ENCODE measurements around the gene PTPN23. TPM values are rescaled to one million over a fixed set of nuclear protein-coding genes. Genes with fewer than 3 reads are reported as not detected.

Gene PTPN23
- total RNA-seq (2013; cell fraction: nucleolus; rRNA removed) = 22.8 and 24.2 TPM in 2 replicates
- total RNA-seq (2014; rRNA removed) (4.1 and 4.4 TPM in 2 replicates), total RNA-seq (2014; rRNA removed; fragmentation: Illumina TruSeq; extraction: Trizol) (3.7 and 4.2 TPM in 2 replicates), total RNA-seq (2021) (25.4 and 28.6 TPM in 2 replicates), polyA plus RNA-seq (2011; rRNA removed) (0.46 and 0.92 TPM in 2 replicates), polyA plus RNA-seq (2014; fragmentation: Illumina TruSeq; extraction: Trizol) (2.0 and 4.8 TPM in 2 replicates), polyA plus RNA-seq (2014; fragmentation: Nextera tagmentation; extraction: Ambion mirVana) (under 1 TPM; 0.44 to 0.68 TPM), polyA plus RNA-seq (2014; rRNA removed) (6.9 and 11.9 TPM in 2 replicates), polyA plus RNA-seq (2016; fragmentation: Nextera tagmentation; extraction: Ambion mirVana) (10 to 100 TPM in 1 of 2 experiments, 1 to 10 TPM in 1; 9.8 to 10.5 TPM), polyA minus RNA-seq (2011; rRNA and poly(A)+ RNA removed) (3.5 and 9.7 TPM in 2 replicates), Bru-seq, nascent RNA (percentile 72 among the genes with signal in this experiment), BruChase-seq, experiment 1, labeled RNA remaining after a 6-hour chase (percentile 72 among the genes with signal in this experiment), BruChase-seq, experiment 2, labeled RNA remaining after a 2-hour chase (percentile 69 among the genes with signal in this experiment)
- polyA plus RNA-seq (2011; ENCODE audit: low read depth) = 7.1 TPM
- polyA plus RNA-seq (2011; cell fraction: cytosol; rRNA removed) = 1.1 and 1.2 TPM in 2 replicates
- polyA plus RNA-seq (2011; cell fraction: nucleus; rRNA removed) = 14.9 and 23.1 TPM in 2 replicates
- polyA plus RNA-seq (2012) = 18.7 and 19.9 TPM in 2 replicates
- polyA minus RNA-seq (2011; cell fraction: cytosol; rRNA and poly(A)+ RNA removed) = 5.1 and 5.3 TPM in 2 replicates
- 12.0 and 20.6 TPM in 2 replicates for polyA minus RNA-seq (2011; cell fraction: nucleus; rRNA and poly(A)+ RNA removed)
- long read RNA-seq, experiment 1, partial matches to known transcripts = 2 of 2 reads
- long read RNA-seq, experiment 1, other reads (novel, unspliced or antisense) = 0 of 2 reads
- long read RNA-seq, experiment 2, partial matches to known transcripts = 2 of 2 reads
- long read RNA-seq, experiment 2, other reads (novel, unspliced or antisense) = 0 of 2 reads

DNA sequence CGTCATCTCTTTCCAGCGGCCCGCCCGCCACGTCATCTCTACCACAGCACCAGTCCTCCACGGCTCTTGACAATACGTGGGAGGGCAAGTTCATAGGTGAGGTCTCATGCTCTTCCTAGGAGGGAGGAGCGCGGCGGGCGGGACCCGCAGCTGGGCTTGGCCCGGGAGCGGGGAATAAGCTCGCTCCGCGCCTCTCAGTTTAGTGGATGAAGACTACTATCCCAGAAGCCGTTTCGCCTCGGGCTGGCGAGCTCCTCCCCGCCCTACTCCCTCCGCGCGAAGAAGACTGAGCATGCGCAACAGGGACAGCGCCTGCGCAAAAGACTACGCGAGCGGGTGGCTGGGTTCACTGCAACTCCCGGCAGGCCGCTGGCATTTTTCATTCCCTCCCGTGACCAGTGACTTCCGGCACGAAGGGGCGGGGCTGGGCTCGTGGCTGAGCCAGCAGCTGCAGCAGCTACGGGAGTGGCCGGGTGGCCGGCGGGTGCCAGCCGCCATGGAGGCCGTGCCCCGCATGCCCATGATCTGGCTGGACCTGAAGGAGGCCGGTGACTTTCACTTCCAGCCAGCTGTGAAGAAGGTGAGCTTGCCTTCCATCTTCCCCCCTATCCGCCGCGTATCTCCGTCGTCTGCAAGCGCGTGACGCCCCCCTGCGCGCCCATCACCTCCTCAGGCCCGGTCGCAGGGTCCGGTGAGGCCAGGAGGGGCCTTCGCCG is at the start of gene PTPN23:
TSS of gene PTPN23 (plus strand) at position 421 of the 716 bp plus-strand sequence. CDS start at position 497, 76 bp downstream.
- Histone ChIP-seq H3K79me2 (ENCODE audit: control insufficient read depth, insufficient read depth, low read length) (peaks cover 47% of the 10 kb centered on the region), H3K27ac (ENCODE audit: control insufficient read depth, insufficient read depth) (peak within 1 kb of the TSS; percentile 91), H2AFZ (ENCODE audit: control insufficient read depth, low read depth, low read length) (peak within 1 kb of the TSS; percentile 84), H4K20me1 (ENCODE audit: control insufficient read depth, insufficient read depth) (no peaks in the 10 kb centered on the region), H3K4me3 (peak within 1 kb of the TSS; percentile 74), H3K4me2 (ENCODE audit: control insufficient read depth, insufficient read depth) (peak within 1 kb of the TSS; percentile 89), H3K36me3 (ENCODE audit: control insufficient read depth in 2 of 2, insufficient read depth in 2 of 2, low read length in 1 of 2) (peaks cover 0 to 3% of the 10 kb centered on the region in 2 experiments; a peak in 1 of 4 replicates), H3K9ac (ENCODE audit: control insufficient read depth, insufficient read depth, low read length) (peak within 1 kb of the TSS; percentile 93), H3K4me1 (ENCODE audit: control insufficient read depth, insufficient read depth, low read length) (peaks cover 18% of the 10 kb centered on the region), H3K9me3 (replicated peaks; ENCODE audit: control insufficient read depth, insufficient read depth, low read length) (no peaks in the 10 kb centered on the region), H3K27me3 (replicated peaks in 1 of 2; ENCODE audit: control insufficient read depth in 2 of 2, insufficient read depth in 2 of 2, low read length in 1 of 2) (no peaks in the 10 kb centered on the region)
- TSS peak; percentile 90 for BruUV-seq (replicated peaks)
- WGBS (ENCODE audit: insufficient coverage, insufficient replicate concordance, low lambda C conversion rate, missing lambda C conversion rate) = under 1% methylated on average over 56 of the region's 61 CpGs
- in situ Hi-C loops (cut with MboI) (no loop called here), intact Hi-C loops (cut with micrococcal nuclease; ENCODE audit: unreplicated experiment) (no loop called here)
- POLR2A ChIA-PET = interaction anchor here (0.7 to 1.6 kb wide), 11 partner anchors 52 to 533 kb away, joined by 3 to 6 read pairs (median 4); partner anchors contain the start of gene NBEAL2
- FAIRE-seq = peak; percentile 94
- peak; percentile 97 for DNase-seq (ENCODE audit: low read depth, low spot score)
- SMC1A ChIA-PET (ENCODE audit: uncharacterized antibody, unreplicated experiment) = interaction anchor here (0.8 to 1.3 kb wide), 7 partner anchors 8 to 267 kb away, joined by 3 to 5 read pairs (median 3); no protein-coding TSS in a partner anchor
- RAD21 ChIA-PET (ENCODE audit: unreplicated experiment) = interaction anchor here (0.9 to 1.5 kb wide), 8 partner anchors 40 to 551 kb away, joined by 3 to 9 read pairs (median 3); partner anchors contain the start of gene SETD2
- peak; percentile 89 for ATAC-seq
- CTCF ChIA-PET = interaction anchor here (0.9 to 1.2 kb wide), 5 partner anchors 10 to 216 kb away, joined by 3 to 5 read pairs (median 4); no protein-coding TSS in a partner anchor
- TF ChIP-seq FOXM1 (IDR thresholded peaks at IDR 0.05; ENCODE audit: low read depth, low read length) = no peak
- TF ChIP-seq NBN (IDR thresholded peaks at IDR 0.05) = no peak; the same call in 1 of the 2 replicates
- TF ChIP-seq, protein P1, sequence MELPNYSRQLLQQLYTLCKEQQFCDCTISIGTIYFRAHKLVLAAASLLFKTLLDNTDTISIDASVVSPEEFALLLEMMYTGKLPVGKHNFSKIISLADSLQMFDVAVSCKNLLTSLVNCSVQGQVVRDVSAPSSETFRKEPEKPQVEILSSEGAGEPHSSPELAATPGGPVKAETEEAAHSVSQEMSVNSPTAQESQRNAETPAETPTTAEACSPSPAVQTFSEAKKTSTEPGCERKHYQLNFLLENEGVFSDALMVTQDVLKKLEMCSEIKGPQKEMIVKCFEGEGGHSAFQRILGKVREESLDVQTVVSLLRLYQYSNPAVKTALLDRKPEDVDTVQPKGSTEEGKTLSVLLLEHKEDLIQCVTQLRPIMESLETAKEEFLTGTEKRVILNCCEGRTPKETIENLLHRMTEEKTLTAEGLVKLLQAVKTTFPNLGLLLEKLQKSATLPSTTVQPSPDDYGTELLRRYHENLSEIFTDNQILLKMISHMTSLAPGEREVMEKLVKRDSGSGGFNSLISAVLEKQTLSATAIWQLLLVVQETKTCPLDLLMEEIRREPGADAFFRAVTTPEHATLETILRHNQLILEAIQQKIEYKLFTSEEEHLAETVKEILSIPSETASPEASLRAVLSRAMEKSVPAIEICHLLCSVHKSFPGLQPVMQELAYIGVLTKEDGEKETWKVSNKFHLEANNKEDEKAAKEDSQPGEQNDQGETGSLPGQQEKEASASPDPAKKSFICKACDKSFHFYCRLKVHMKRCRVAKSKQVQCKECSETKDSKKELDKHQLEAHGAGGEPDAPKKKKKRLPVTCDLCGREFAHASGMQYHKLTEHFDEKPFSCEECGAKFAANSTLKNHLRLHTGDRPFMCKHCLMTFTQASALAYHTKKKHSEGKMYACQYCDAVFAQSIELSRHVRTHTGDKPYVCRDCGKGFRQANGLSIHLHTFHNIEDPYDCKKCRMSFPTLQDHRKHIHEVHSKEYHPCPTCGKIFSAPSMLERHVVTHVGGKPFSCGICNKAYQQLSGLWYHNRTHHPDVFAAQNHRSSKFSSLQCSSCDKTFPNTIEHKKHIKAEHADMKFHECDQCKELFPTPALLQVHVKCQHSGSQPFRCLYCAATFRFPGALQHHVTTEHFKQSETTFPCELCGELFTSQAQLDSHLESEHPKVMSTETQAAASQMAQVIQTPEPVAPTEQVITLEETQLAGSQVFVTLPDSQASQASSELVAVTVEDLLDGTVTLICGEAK (IDR thresholded peaks at IDR 0.05; ENCODE audit: borderline replicate concordance) = peak; percentile 85
- no peak for TF ChIP-seq NFYA (IDR thresholded peaks at IDR 0.05; ENCODE audit: borderline replicate concordance, low read depth, low read length)
- TF ChIP-seq BMI1 (IDR thresholded peaks at IDR 0.05; ENCODE audit: borderline replicate concordance) = no peak
- TF ChIP-seq CREM (IDR thresholded peaks at IDR 0.05; ENCODE audit: low read depth) = peak; percentile 91
- TF ChIP-seq, protein P2, sequence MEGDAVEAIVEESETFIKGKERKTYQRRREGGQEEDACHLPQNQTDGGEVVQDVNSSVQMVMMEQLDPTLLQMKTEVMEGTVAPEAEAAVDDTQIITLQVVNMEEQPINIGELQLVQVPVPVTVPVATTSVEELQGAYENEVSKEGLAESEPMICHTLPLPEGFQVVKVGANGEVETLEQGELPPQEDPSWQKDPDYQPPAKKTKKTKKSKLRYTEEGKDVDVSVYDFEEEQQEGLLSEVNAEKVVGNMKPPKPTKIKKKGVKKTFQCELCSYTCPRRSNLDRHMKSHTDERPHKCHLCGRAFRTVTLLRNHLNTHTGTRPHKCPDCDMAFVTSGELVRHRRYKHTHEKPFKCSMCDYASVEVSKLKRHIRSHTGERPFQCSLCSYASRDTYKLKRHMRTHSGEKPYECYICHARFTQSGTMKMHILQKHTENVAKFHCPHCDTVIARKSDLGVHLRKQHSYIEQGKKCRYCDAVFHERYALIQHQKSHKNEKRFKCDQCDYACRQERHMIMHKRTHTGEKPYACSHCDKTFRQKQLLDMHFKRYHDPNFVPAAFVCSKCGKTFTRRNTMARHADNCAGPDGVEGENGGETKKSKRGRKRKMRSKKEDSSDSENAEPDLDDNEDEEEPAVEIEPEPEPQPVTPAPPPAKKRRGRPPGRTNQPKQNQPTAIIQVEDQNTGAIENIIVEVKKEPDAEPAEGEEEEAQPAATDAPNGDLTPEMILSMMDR (IDR thresholded peaks at IDR 0.05 in 2 of 3, conservative IDR thresholded peaks at IDR 0.05 in 1 of 3; ENCODE audit: control insufficient read depth in 2 of 3, extremely low read depth in 1 of 3, insufficient read depth in 1 of 3, low read depth in 3 of 3, low read length in 3 of 3) = no peak
- peak; percentile 63; the same call in 1 of the 2 replicates for TF ChIP-seq CBFB (IDR thresholded peaks at IDR 0.05; ENCODE audit: low read depth)
